ENCODE data around the gene SLC38A10. TPM values are rescaled to one million over a fixed set of nuclear protein-coding genes. Genes with fewer than 3 reads are reported as not detected.

The SLC38A10 gene
- total and polyA plus RNA-seq, 2 of the 4 experiments (the other 2 are of a cell fraction) = 12.7 to 46.7 TPM

- H4K8ac ChIP-seq (ENCODE audit: low read depth in 2 of 2, low read length in 2 of 2) = no peak overlapping the region
- H3K4me2 ChIP-seq (ENCODE audit: low read depth, low read length) = no peak overlapping the region
- no peak overlapping the region for H3K9ac ChIP-seq (ENCODE audit: low read depth, low read length)
- peaks cover 17% of the 10 kb centered on the region for H3K4me1 ChIP-seq (ENCODE audit: control insufficient read depth, insufficient read depth, low read length)
- H3K4ac ChIP-seq (ENCODE audit: low read depth, low read length) = no peak overlapping the region
- dilution Hi-C loops (cut with HindIII; ENCODE audit: low sequenced_read_pairs, unreplicated experiment) = no loop called here
- peaks cover 0 to 25% of the 10 kb centered on the region in 2 experiments; a peak in 3 of 4 replicates for H3K79me1 ChIP-seq (ENCODE audit: low read depth in 1 of 2, low read length in 2 of 2)
- H2AK9ac ChIP-seq (replicated peaks; ENCODE audit: low read depth, low read length, poor library complexity) = no peak overlapping the region
- H2AFZ ChIP-seq (replicated peaks; ENCODE audit: low read length, poor library complexity) = no peak overlapping the region
- BruUV-seq (replicated peaks) = no TSS peak
- no peak overlapping the region for H4K5ac ChIP-seq (ENCODE audit: low read depth, low read length)
- ChIA-PET POLR2A (ENCODE audit: unreplicated experiment) (no interaction called here), CTCF (no interaction called here)
- no peak overlapping the region for H3K23ac ChIP-seq (ENCODE audit: low read depth, low read length)
- H4K91ac ChIP-seq (ENCODE audit: insufficient read depth, low read depth, low read length) = no peak overlapping the region
- in situ Hi-C loops (cut with MboI; ENCODE audit: low sequenced_read_pairs) = no loop called here
- WGBS, 2 experiments (ENCODE audit: extremely low coverage in 2 of 2, insufficient read length in 1 of 2) = 76% methylated on average over 6 of the region's 17 CpGs; no CpG with 5 or more reads in 1 of the 2 experiments
- no peak overlapping the region for H3K18ac ChIP-seq (ENCODE audit: low read depth, low read length)
- H2BK20ac ChIP-seq (ENCODE audit: low read depth, low read length) = no peak overlapping the region
- no peak overlapping the region for H2BK5ac ChIP-seq (ENCODE audit: low read depth, low read length, poor library complexity, severe bottlenecking)
- no peak overlapping the region for H3K56ac ChIP-seq (ENCODE audit: extremely low read depth, insufficient read depth, low read length)
- H2BK120ac ChIP-seq (ENCODE audit: low read depth, low read length) = no peak overlapping the region
- no peaks in the 10 kb centered on the region for H3K9me3 ChIP-seq (ENCODE audit: control insufficient read depth, insufficient read depth, low read length)
- no peak overlapping the region for H2BK15ac ChIP-seq (ENCODE audit: low read depth, low read length)
- DNase-seq (no peak), ATAC-seq (ENCODE audit: low read depth) (no peak)
- H3K27ac ChIP-seq (ENCODE audit: insufficient read depth, low read length) = no peak overlapping the region
- H3K36me3 ChIP-seq (ENCODE audit: control insufficient read depth, insufficient read depth, low read length) = peaks cover 6% of the 10 kb centered on the region
- intact Hi-C loops (cut with micrococcal nuclease) = no loop called here
- H3K9me1 ChIP-seq (ENCODE audit: insufficient read depth, low read length) = 0 out of 2 replicates have a peak, but pooled peaks cover 5% of the 10 kb centered on the region
- peaks cover 14% of the 10 kb centered on the region for H3K27me3 ChIP-seq (ENCODE audit: control insufficient read depth, insufficient read depth, low read length)
- H4K20me1 ChIP-seq (ENCODE audit: insufficient read depth, low read length) = peaks cover 42% of the 10 kb centered on the region
- H3K4me3 ChIP-seq (ENCODE audit: insufficient read depth, low read depth, low read length) = no peak overlapping the region
- H2AK5ac ChIP-seq (ENCODE audit: low read depth, low read length) = no peak overlapping the region
- H3K14ac ChIP-seq (replicated peaks; ENCODE audit: low read depth, low read length) = no peak overlapping the region
- TF ChIP-seq CTCF (conservative IDR thresholded peaks at IDR 0.05; ENCODE audit: low read depth, low read length) (no peak), MAZ (IDR thresholded peaks at IDR 0.05; ENCODE audit: borderline replicate concordance, low read depth, low read length) (no peak), ELK1 (IDR thresholded peaks at IDR 0.05; ENCODE audit: borderline replicate concordance, low read depth, low read length) (no peak), POLR2A (IDR thresholded peaks at IDR 0.05; ENCODE audit: low read depth, low read length) (no peak), CHD1 (IDR thresholded peaks at IDR 0.05; ENCODE audit: low read depth, low read length) (no peak), MXI1 (IDR thresholded peaks at IDR 0.05; ENCODE audit: borderline replicate concordance, low read depth, low read length) (no peak), SMC3 (IDR thresholded peaks at IDR 0.05; ENCODE audit: low read depth, low read length) (no peak), BHLHE40 (IDR thresholded peaks at IDR 0.05; ENCODE audit: low read depth, low read length) (no peak), RCOR1 (IDR thresholded peaks at IDR 0.05; ENCODE audit: insufficient replicate concordance, low read length) (no peak), RFX5 (IDR thresholded peaks at IDR 0.05; ENCODE audit: low read depth, low read length) (no peak), NFE2L2 (IDR thresholded peaks at IDR 0.05; ENCODE audit: low read depth, low read length) (no peak), CEBPB (IDR thresholded peaks at IDR 0.05; ENCODE audit: low read depth, low read length) (no peak), RAD21 (IDR thresholded peaks at IDR 0.05; ENCODE audit: low read length) (no peak), FOS (IDR thresholded peaks at IDR 0.05; ENCODE audit: low read depth, low read length) (no peak), USF2 (IDR thresholded peaks at IDR 0.05; ENCODE audit: low read depth, low read length) (no peak)
These were observed 43.4 kb upstream of the SLC38A10 start for GRCh38 chr17:81338274-81339190.

Measured in IMR-90 (cell line).